Testis (tissue), 2 donors: Measurements from ENCODE around the gene FHIT.

Experiments used
- POLR2A ChIP-seq: fragments of 450-650 bp; IDR thresholded peaks from one replicate; pipeline ENCODE4 v1.6.1; 2017; ENCODE audit warnings: antibody characterized with exemption, mild to moderate bottlenecking, moderate library complexity
- TF ChIP-seq, protein P1 (sequence below), 3 experiments: fragments of 450-650 bp in 2 of 3; fragments of 200-600 bp in 1 of 3; sonication (generic) in 1 of 3; IDR thresholded peaks; one replicate each; pipeline ENCODE4 v1.5.1; 2016 to 2019; ENCODE audit warnings: antibody characterized with exemption in 3 of 3, mild to moderate bottlenecking in 2 of 3, moderate library complexity in 1 of 3

DNA sequence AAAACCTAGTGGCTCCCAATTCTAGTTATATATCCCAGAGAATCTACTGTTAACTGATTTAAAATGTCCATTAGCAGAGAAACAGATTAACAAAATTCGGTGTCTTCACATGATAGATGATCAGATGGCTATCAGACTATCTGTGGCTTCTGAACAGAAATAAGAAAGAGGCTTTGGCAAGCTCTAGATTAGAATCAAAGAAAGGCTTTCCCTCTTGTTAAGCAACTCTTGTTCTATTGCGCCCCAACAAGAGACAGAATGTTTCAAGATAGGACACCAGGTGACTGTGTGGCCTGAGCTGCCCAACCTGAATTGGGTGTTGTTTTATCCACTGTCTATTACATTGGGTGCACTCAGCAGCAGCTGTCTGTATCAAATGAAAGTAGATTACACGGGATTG, 483.7 kb downstream of the FHIT start:
- TF ChIP-seq, protein P1, sequence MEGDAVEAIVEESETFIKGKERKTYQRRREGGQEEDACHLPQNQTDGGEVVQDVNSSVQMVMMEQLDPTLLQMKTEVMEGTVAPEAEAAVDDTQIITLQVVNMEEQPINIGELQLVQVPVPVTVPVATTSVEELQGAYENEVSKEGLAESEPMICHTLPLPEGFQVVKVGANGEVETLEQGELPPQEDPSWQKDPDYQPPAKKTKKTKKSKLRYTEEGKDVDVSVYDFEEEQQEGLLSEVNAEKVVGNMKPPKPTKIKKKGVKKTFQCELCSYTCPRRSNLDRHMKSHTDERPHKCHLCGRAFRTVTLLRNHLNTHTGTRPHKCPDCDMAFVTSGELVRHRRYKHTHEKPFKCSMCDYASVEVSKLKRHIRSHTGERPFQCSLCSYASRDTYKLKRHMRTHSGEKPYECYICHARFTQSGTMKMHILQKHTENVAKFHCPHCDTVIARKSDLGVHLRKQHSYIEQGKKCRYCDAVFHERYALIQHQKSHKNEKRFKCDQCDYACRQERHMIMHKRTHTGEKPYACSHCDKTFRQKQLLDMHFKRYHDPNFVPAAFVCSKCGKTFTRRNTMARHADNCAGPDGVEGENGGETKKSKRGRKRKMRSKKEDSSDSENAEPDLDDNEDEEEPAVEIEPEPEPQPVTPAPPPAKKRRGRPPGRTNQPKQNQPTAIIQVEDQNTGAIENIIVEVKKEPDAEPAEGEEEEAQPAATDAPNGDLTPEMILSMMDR (IDR thresholded peaks at IDR 0.05), result no peak
- no peak for TF ChIP-seq POLR2A
